ENCODE results near the gene ULK3. TPM values are rescaled to one million over a fixed set of nuclear protein-coding genes. Genes with fewer than 3 reads are reported as not detected.
A peak's percentile ranks its signal among the peaks of the same experiment; 100 is the strongest.
"Not testable (repeated sequence)": the region's sequence is repeated elsewhere in the genome, so short reads cannot be mapped to it uniquely, and the experiment has no call there.

The ULK3 gene, protein sequence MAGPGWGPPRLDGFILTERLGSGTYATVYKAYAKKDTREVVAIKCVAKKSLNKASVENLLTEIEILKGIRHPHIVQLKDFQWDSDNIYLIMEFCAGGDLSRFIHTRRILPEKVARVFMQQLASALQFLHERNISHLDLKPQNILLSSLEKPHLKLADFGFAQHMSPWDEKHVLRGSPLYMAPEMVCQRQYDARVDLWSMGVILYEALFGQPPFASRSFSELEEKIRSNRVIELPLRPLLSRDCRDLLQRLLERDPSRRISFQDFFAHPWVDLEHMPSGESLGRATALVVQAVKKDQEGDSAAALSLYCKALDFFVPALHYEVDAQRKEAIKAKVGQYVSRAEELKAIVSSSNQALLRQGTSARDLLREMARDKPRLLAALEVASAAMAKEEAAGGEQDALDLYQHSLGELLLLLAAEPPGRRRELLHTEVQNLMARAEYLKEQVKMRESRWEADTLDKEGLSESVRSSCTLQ
- 10 to 100 TPM; 56.9 to 58.0 TPM for total RNA-seq

DNA sequence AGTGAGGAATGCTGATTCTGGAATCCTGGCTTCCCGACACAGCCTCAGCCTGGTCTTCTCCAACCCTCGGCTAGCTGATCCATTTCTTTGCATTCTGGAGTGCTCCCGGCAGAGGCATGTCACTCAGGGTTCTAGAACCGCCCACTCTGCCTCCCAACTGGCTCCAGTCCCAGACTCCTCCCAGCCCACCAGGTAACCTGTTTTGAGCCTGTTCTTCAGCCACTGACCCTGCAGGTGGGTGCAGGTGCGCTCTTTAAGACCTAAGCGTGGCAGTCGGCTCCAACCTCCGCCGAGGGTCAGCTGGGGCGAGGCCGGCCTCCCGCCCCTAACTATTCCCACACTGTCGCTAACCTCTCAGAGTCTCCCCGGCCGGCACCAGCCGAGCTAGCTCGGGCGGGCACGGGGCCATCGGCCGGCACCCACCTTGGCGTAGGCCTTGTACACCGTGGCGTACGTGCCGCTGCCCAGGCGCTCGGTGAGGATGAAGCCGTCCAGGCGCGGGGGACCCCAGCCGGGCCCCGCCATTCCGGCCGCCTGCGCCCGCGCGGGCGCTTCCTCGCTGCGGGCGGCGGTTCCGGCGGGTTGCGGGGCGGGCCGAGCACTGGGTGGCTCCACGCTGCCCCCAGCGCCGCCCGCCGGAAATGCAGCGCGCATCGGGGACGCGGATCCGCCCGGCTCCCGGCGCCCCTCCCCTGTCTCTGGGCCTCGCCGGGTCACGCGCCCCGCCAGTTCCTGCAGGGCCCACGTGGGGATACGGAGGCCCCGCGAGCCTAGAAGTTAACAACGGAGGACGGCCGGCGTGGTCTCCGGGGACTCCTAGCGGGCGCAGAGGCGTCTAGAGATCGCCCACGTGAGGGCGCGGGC lies at the start of gene ULK3:
Gene ULK3 (minus strand): TSS at position 576 of the 864 bp plus-strand sequence. CDS start 51 bp downstream, at position 525.
- peak within 1 kb of the TSS; percentile 93 for H3K27ac Mint-ChIP-seq
- no peaks in the 10 kb centered on the region for H3K27me3 Mint-ChIP-seq (ENCODE audit: low read depth)
- peaks cover 49% of the 10 kb centered on the region for H3K4me1 Mint-ChIP-seq (ENCODE audit: low read depth)
- no peaks in the 10 kb centered on the region for H3K9me3 Mint-ChIP-seq (ENCODE audit: insufficient read depth)
- POLR2A ChIA-PET = interaction anchor here (1.4 to 3.4 kb wide), 4 partner anchors 27 to 62 kb away, joined by 3 to 24 read pairs (median 8); no protein-coding TSS in a partner anchor
- ATAC-seq = peak; percentile 87
- peak; percentile 94 for DNase-seq
- CTCF ChIA-PET = interaction anchor here (0.6 to 8.4 kb wide), 14 partner anchors 14 to 208 kb away, joined by 3 to 75 read pairs (median 4); partner anchors contain the start of gene FAM219B
- H3K36me3 Mint-ChIP-seq (ENCODE audit: low read depth) = peaks cover 52% of the 10 kb centered on the region
- peak within 1 kb of the TSS; percentile 89 for H3K4me3 Mint-ChIP-seq

DNA sequence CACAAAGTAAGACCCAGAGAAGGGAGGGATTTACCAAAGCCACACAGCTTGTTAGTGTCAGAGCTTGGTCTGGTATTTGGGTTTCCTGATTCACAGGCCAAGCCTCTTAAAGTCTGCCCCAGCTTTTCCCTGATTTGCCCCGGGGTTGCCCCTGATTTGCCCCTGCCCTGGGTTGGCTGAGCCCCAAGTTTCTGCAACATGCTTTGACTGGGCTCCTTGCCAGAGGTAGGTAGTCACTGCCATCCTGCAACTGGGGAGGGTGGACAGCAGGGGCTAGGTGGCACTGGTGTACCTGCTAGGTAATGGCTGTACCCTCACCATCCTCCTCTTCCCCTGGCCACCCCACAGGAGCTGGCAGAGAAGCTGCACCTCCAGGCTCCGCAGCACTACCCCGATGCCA lies 49.4 kb upstream of the ULK3 start:
- Mint-ChIP-seq H3K4me1 (ENCODE audit: low read depth) (peaks cover 56% of the 10 kb centered on the region), H3K4me3 (no peak overlapping the region), H3K36me3 (ENCODE audit: low read depth) (peaks cover 43% of the 10 kb centered on the region), H3K27ac (peak overlapping the region; percentile 96), H3K27me3 (ENCODE audit: low read depth) (no peaks in the 10 kb centered on the region), H3K9me3 (ENCODE audit: insufficient read depth) (no peaks in the 10 kb centered on the region)
- POLR2A ChIA-PET = interaction anchor here (1.5 kb wide), 1 partner anchor 10 kb away, joined by 5 read pairs; no protein-coding TSS in a partner anchor
- CTCF ChIA-PET = interaction anchor here (0.7 to 3.1 kb wide), 7 partner anchors 9 to 111 kb away, joined by 3 to 40 read pairs (median 8); partner anchors contain the start of gene FAM219B
- ATAC-seq (no peak), DNase-seq (no peak)

DNA sequence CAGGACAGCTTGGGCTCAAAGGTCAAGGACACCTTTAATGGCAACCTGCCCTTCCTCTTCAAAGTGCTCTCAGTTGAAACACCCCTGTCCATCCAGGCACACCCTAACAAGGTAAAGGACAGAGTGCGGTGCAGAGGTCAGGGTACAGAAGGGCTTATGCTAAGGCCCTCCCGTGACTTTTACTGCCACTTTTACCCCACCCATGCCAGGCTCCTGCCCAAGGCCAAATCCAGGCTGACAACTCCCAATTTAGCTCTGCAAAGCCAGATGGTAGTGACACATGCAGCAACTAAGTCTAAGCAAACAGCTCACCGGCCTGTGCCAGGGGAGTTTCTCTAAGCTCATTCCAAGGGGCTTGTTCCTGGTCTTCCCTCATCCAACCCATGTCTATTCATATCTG lies 48.5 kb upstream of the ULK3 start:
- Mint-ChIP-seq H3K9me3 (ENCODE audit: insufficient read depth) (no peaks in the 10 kb centered on the region), H3K27me3 (ENCODE audit: low read depth) (no peaks in the 10 kb centered on the region), H3K27ac (no peak overlapping the region), H3K4me3 (peak overlapping the region; percentile 91), H3K4me1 (ENCODE audit: low read depth) (peaks cover 53% of the 10 kb centered on the region), H3K36me3 (ENCODE audit: low read depth) (peaks cover 37% of the 10 kb centered on the region)
- no peak for DNase-seq
- no peak for ATAC-seq
- ChIA-PET POLR2A (interaction anchor here (1.5 kb wide), 1 partner anchor 107 kb away, joined by 3 read pairs; no protein-coding TSS in a partner anchor), CTCF (interaction anchor here (1.6 to 3.1 kb wide), 3 partner anchors 10 to 110 kb away, joined by 3 to 40 read pairs (median 14); partner anchors contain the start of gene FAM219B)

DNA sequence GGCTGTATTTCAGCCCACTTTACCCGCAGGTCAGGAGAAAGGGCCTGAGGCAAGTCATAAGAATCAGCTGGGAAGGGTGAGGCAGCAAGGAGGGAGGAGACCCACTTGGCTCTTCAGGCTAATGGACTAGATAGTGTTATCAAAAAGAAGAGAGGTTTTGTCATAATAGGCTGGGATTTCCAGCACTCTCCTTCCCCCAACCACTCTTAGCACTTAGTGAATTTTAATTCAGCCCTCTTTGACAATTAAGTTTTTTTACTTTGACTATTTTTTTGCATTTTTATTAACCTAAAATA lies 47.7 kb upstream of the ULK3 start:
- Mint-ChIP-seq H3K27ac (peak overlapping the region; percentile 89), H3K4me1 (ENCODE audit: low read depth) (peaks cover 52% of the 10 kb centered on the region), H3K36me3 (ENCODE audit: low read depth) (peaks cover 36% of the 10 kb centered on the region), H3K27me3 (ENCODE audit: low read depth) (no peaks in the 10 kb centered on the region), H3K9me3 (ENCODE audit: insufficient read depth) (no peaks in the 10 kb centered on the region), H3K4me3 (peak overlapping the region; percentile 91)
- DNase-seq (no peak), ATAC-seq (no peak)
- POLR2A ChIA-PET = interaction anchor here (1.5 kb wide), 1 partner anchor 107 kb away, joined by 3 read pairs; no protein-coding TSS in a partner anchor
- CTCF ChIA-PET = interaction anchor here (1.3 to 2.8 kb wide), 2 partner anchors 11 to 34 kb away, joined by 3 to 40 read pairs; no protein-coding TSS in a partner anchor

DNA sequence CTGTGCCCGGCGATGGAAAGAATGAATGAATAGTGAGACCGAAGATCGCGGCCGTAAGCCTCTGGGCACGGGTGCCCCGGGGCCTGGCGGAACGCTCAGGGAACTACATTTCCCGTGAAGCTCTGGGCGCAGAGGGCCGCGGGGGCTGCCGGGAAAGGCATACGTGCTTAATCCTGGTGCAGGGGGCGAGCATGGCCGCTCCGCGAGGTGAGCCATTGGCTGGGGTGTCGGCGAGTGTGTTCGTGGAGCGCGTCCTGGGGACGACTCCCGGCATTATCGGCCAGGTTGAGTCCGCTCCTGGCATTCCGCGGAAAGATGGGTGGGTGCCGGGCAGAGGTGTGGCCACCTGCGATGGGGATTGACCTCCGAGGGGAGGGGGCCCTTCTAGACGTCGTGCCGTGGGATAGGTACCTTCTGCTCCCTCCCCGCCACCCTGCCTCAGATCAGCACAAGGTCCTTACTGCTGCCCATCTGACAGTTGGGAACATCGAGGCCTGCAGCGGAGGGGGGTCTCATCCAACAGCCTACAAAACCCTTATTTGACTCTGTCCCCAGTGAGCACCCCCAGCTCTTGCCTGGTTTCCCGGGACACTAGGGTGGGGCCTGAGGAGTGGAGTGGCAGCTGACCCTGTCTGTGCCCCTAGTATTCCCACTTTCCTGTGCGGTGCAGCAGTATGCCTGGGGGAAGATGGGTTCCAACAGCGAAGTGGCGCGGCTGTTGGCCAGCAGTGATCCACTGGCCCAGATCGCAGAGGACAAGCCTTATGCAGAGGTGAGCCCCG lies 47.1 kb upstream of the ULK3 start, which contains the start of gene MPI:
Gene MPI (plus strand): TSS at position 160 of the 782 bp plus-strand sequence. CDS start 32 bp downstream, at position 192.
- peaks cover 32% of the 10 kb centered on the region for H3K36me3 Mint-ChIP-seq (ENCODE audit: low read depth)
- peak within 1 kb of the TSS; percentile 91 for H3K4me3 Mint-ChIP-seq
- DNase-seq (peak; percentile 90), ATAC-seq (peak; percentile 97)
- ChIA-PET CTCF (interaction anchor here (0.6 to 2.8 kb wide), 5 partner anchors 11 to 121 kb away, joined by 3 to 40 read pairs (median 3); partner anchors contain the start of gene FAM219B), POLR2A (interaction anchor here (0.8 to 2.0 kb wide), 4 partner anchors 12 to 113 kb away, joined by 3 to 11 read pairs (median 4); no protein-coding TSS in a partner anchor)
- H3K27me3 Mint-ChIP-seq (ENCODE audit: low read depth) = no peaks in the 10 kb centered on the region
- peak within 1 kb of the TSS; percentile 89 for H3K27ac Mint-ChIP-seq
- no peaks in the 10 kb centered on the region for H3K9me3 Mint-ChIP-seq (ENCODE audit: insufficient read depth)
- H3K4me1 Mint-ChIP-seq (ENCODE audit: low read depth) = peaks cover 50% of the 10 kb centered on the region

DNA sequence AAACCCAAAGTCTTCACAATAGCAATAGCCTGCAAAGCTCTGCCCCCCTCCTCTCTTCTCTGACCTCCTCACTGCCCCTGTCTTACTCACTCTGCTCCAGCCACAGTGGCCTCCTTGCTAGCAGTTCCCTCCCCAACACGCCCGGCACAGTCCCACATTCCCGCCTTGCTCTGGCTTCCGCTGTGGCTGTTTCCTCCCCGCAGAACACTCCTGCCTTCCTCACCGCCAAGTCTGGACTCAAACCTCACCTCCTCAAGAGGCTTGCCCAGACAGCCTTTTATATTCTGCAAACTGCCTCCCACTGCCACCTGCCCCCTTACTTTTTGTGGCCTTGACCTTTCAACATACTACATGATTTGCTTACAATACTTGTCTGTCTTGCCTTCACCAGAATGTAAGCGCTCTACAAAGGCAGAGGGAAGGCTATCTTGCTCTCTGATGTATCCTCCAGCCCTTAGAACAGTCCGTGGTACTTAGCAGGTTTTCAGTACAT lies 46.5 kb upstream of the ULK3 start:
- H3K27me3 Mint-ChIP-seq (ENCODE audit: low read depth) = no peaks in the 10 kb centered on the region
- ChIA-PET POLR2A (interaction anchor here (0.8 to 2.0 kb wide), 5 partner anchors 11 to 112 kb away, joined by 3 to 11 read pairs (median 5); no protein-coding TSS in a partner anchor), CTCF (interaction anchor here (0.6 to 2.8 kb wide), 4 partner anchors 12 to 121 kb away, joined by 3 to 40 read pairs (median 3); partner anchors contain the start of gene FAM219B)
- H3K4me1 Mint-ChIP-seq (ENCODE audit: low read depth) = peaks cover 56% of the 10 kb centered on the region
- DNase-seq (peak; percentile 30), ATAC-seq (peak; percentile 10)
- H3K27ac Mint-ChIP-seq = peak overlapping the region; percentile 89
- peaks cover 30% of the 10 kb centered on the region for H3K36me3 Mint-ChIP-seq (ENCODE audit: low read depth)
- H3K9me3 Mint-ChIP-seq (ENCODE audit: insufficient read depth) = no peaks in the 10 kb centered on the region
- peak overlapping the region; percentile 91 for H3K4me3 Mint-ChIP-seq

DNA sequence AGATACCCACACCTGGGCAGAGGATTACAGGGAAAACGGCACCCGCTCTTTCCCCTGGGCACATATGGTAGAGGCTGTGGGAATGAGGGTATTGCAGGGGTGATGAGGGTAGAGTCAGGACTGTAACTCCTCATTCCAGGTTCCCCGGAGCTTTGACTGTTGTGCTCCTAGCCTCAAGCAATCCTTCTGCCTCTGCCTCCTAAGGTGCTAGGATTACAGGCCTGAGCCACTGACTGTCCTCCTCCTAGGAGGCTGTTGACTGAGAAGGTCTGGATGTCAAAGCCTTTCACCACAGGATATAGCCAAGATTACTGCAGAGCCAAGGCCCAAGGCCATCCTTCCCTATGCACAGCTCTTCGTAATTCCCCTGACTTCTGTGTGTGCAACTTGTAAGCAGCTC lies 45.8 kb upstream of the ULK3 start:
- no peak for DNase-seq
- peaks cover 59% of the 10 kb centered on the region for H3K4me1 Mint-ChIP-seq (ENCODE audit: low read depth)
- peak overlapping the region; percentile 50 for H3K27ac Mint-ChIP-seq
- peak overlapping the region; percentile 91 for H3K4me3 Mint-ChIP-seq
- peaks cover 28% of the 10 kb centered on the region for H3K36me3 Mint-ChIP-seq (ENCODE audit: low read depth)
- ChIA-PET CTCF (interaction anchor here (0.7 to 2.8 kb wide), 2 partner anchors 12 to 118 kb away, joined by 3 to 40 read pairs; no protein-coding TSS in a partner anchor), POLR2A (interaction anchor here (0.7 to 2.0 kb wide), 3 partner anchors 11 to 69 kb away, joined by 4 to 11 read pairs (median 5); no protein-coding TSS in a partner anchor)
- ATAC-seq = no peak
- H3K27me3 Mint-ChIP-seq (ENCODE audit: low read depth) = no peaks in the 10 kb centered on the region
- no peaks in the 10 kb centered on the region for H3K9me3 Mint-ChIP-seq (ENCODE audit: insufficient read depth)

DNA sequence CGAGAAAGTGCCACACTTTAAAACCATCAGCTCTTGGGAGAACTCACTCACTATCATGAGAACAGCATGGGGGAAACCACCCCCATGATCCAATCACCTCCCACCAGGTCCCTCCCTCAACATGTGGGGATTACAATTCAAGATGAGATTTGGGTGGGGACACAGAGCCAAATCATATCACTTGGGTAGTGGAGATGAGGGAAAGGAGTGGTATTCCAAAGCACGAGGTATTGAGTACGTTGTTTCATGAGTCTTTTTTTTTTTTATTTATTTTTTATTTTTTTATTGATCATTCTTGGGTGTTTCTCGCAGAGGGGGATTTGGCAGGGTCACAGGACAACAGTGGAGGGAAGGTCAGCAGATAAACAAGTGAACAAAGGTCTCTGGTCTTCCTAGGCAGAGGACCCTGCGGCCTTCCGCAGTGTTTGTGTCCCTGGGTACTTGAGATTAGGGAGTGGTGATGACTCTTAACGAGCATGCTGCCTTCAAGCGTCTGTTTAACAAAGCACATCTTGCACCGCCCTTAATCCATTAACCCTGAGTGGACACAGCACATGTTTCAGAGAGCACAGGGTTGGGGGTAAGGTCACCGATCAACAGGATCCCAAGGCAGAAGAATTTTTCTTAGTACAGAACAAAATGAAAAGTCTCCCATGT lies 44.7 kb upstream of the ULK3 start:
- ChIA-PET CTCF (interaction anchor here (0.7 to 2.8 kb wide), 4 partner anchors 14 to 315 kb away, joined by 3 to 40 read pairs (median 4); no protein-coding TSS in a partner anchor), POLR2A (interaction anchor here (0.6 kb wide), 2 partner anchors 14 to 30 kb away, joined by 3 to 5 read pairs; no protein-coding TSS in a partner anchor)
- not testable (repeated sequence) for H3K9me3 Mint-ChIP-seq (ENCODE audit: insufficient read depth); H3K27ac Mint-ChIP-seq; H3K27me3 Mint-ChIP-seq (ENCODE audit: low read depth); H3K4me3 Mint-ChIP-seq; DNase-seq; ATAC-seq
- H3K4me1 Mint-ChIP-seq (ENCODE audit: low read depth) = peaks cover 54% of the 10 kb centered on the region
- H3K36me3 Mint-ChIP-seq (ENCODE audit: low read depth) = peaks cover 19% of the 10 kb centered on the region

DNA sequence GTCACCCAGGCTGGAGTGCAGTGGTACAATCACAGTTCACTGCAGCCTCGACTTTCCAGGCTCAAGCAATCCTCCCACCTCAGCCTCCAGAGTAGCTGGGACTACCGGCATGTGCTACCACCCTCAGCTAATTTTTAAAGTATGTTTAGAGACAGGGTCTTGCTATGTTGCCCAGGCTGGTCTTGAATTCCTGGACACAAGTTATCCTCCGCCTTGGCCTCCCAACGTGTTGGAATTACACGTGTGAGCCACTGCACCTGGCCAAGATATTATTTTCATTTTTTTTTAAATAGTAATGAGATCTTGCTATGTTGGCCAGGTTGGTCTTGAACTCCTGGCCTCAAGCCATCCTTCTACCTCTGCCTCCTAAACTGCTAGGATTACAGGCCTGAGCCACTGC lies 42.5 kb upstream of the ULK3 start:
- no peak overlapping the region for H3K4me3 Mint-ChIP-seq
- CTCF ChIA-PET = interaction anchor here (3.9 kb wide), 1 partner anchor 15 kb away, joined by 41 read pairs; no protein-coding TSS in a partner anchor
- H3K4me1 Mint-ChIP-seq (ENCODE audit: low read depth) = peaks cover 33% of the 10 kb centered on the region
- no peak for ATAC-seq
- no peaks in the 10 kb centered on the region for H3K9me3 Mint-ChIP-seq (ENCODE audit: insufficient read depth)
- POLR2A ChIA-PET = interaction anchor here (0.7 kb wide), 1 partner anchor 733 kb away, joined by 3 read pairs; no protein-coding TSS in a partner anchor
- peaks cover 4% of the 10 kb centered on the region for H3K27me3 Mint-ChIP-seq (ENCODE audit: low read depth)
- DNase-seq = no peak
- peaks cover 7% of the 10 kb centered on the region for H3K36me3 Mint-ChIP-seq (ENCODE audit: low read depth)
- no peak overlapping the region for H3K27ac Mint-ChIP-seq

Measured in activated CD8-positive, alpha-beta T cell treated with anti-CD3 and anti-CD28 coated beads, Interleukin-2, amount 10 ng/mL, durations not matched to agents 7 days and 5 days (primary cell).